GOT3 (cell line): ENCODE data around the gene PCNT.

Experiments used
- DNase-seq: peaks from one replicate; lab custom pipeline; 2025; ENCODE audit warnings: mixed read lengths; lab: John Stamatoyannopoulos, UW

Gene PCNT

GRCh38 chr21:46323710-46324389 is at the start of gene PCNT, which contains the start of gene C21orf58:
TSS of gene PCNT (plus strand) at chr21:46324156. CDS start at chr21:46324229, 73 bp downstream.
TSS of gene C21orf58 (minus strand) at chr21:46323870. CDS start at chr21:46322738, 1,132 bp downstream.
- peak; percentile 94 for DNase-seq

- no peak for DNase-seq
Measured at GRCh38 chr21:46274797-46275390, 49.1 kb upstream of the PCNT start.

- no peak for DNase-seq
Measured at GRCh38 chr21:46284077-46284644, 39.8 kb upstream of the PCNT start.

- no peak for DNase-seq
Measured at GRCh38 chr21:46284733-46285132, 39.2 kb upstream of the PCNT start.

GRCh38 chr21:46285206-46285661 is 38.7 kb upstream of the PCNT start, which contains the start of gene MCM3AP:
TSS of gene MCM3AP (minus strand) at chr21:46285611. CDS start at chr21:46285286, 325 bp downstream.
- DNase-seq = no peak

GRCh38 chr21:46285761-46286647 is 38.0 kb upstream of the PCNT start, which contains the start of gene YBEY:
TSS of gene YBEY (plus strand) at chr21:46286342. CDS start at chr21:46286914, 572 bp downstream.
- DNase-seq = peak; percentile 66

- DNase-seq = no peak
Measured at GRCh38 chr21:46286648-46287002, 37.3 kb upstream of the PCNT start.

- no peak for DNase-seq
Measured at GRCh38 chr21:46287541-46287940, 36.4 kb upstream of the PCNT start.

- DNase-seq = no peak
Measured at GRCh38 chr21:46289655-46290179, 34.2 kb upstream of the PCNT start.

- DNase-seq = no peak
Measured at GRCh38 chr21:46291561-46291960, 32.4 kb upstream of the PCNT start.

- DNase-seq = no peak
Measured at GRCh38 chr21:46294647-46295176, 29.2 kb upstream of the PCNT start.

GRCh38 chr21:46295177-46295770 is 28.7 kb upstream of the PCNT start:
- no peak for DNase-seq

- DNase-seq = no peak
Measured at GRCh38 chr21:46295996-46296752, 27.8 kb upstream of the PCNT start.

GRCh38 chr21:46297338-46298271 is 26.4 kb upstream of the PCNT start:
- no peak for DNase-seq

GRCh38 chr21:46299167-46299566 is 24.8 kb upstream of the PCNT start:
- DNase-seq = no peak

- DNase-seq = no peak
Measured at GRCh38 chr21:46301759-46302158, 22.2 kb upstream of the PCNT start.

- DNase-seq = no peak
Measured at GRCh38 chr21:46304437-46304836, 19.5 kb upstream of the PCNT start.

- no peak for DNase-seq
Measured at GRCh38 chr21:46304955-46305354, 19.0 kb upstream of the PCNT start.

GRCh38 chr21:46307625-46308024 is 16.3 kb upstream of the PCNT start:
- DNase-seq = no peak
